Transverse colon (tissue), 4 donors: ENCODE data around the gene FMNL2.

Experiments used
- CTCF ChIP-seq, 5 experiments: fragments of 200-600 bp in 3 of 5; fragments of 450-650 bp in 2 of 5; sonication (generic) in 3 of 5; IDR thresholded peaks; 1 replicate in 2 of 5; 2 replicates in 3 of 5; pipeline ENCODE4 v1.5.1; 2016 to 2017; ENCODE audit warnings: antibody characterized with exemption in 5 of 5, inconsistent platforms in 3 of 5, mild to moderate bottlenecking in 2 of 5, moderate library complexity in 1 of 5
- EP300 ChIP-seq: sonication (generic); formaldehyde crosslinking; IDR thresholded peaks from one replicate; pipeline ENCODE4 v1.6.1; 2017; ENCODE audit warnings: antibody characterized with exemption, low read depth
- POLR2A ChIP-seq: fragments of 450-650 bp; IDR thresholded peaks from one replicate; pipeline ENCODE4 v1.6.1; 2016; ENCODE audit warnings: antibody characterized with exemption, mild to moderate bottlenecking, moderate library complexity
- POLR2AphosphoS5 ChIP-seq, 3 donors: sonication (generic); formaldehyde crosslinking; IDR thresholded peaks; one replicate each; pipeline ENCODE4 v1.6.1; 2016; ENCODE audit warnings: antibody characterized with exemption in 3 of 3

GRCh38 chr2:152335726-152336118 lies 748 bp downstream of the FMNL2 start:
- no peak for TF ChIP-seq EP300
- no peak for TF ChIP-seq POLR2A
- no peak for TF ChIP-seq CTCF (IDR thresholded peaks at IDR 0.05)
- no peak for TF ChIP-seq POLR2AphosphoS5 (IDR thresholded peaks at IDR 0.05)
